Astrocyte (in vitro differentiated cells and primary cell): ENCODE results near the gene CYGB. TPM values are rescaled to one million over a fixed set of nuclear protein-coding genes. Genes with fewer than 3 reads are reported as not detected.

Experiments
- DNase-seq: peaks from one replicate; pipeline ENCODE4 v3.0.0-alpha.2; 2010; ENCODE audit warnings: low read depth
- FAIRE-seq: peaks from 2 replicates; lab custom pipeline; 2011; peaks lifted over from hg19 to GRCh38; lab: Jason Lieb, UNC
- H2AFZ ChIP-seq: 2 replicates; pipeline ENCODE4 v1.6.0; 2012; ENCODE audit warnings: low read depth, low read length, inconsistent platforms
- H3K27ac ChIP-seq: 2 replicates; pipeline ENCODE4 v1.5.1; 2011; ENCODE audit warnings: low read depth, low read length, inconsistent platforms
- H3K27me3 ChIP-seq: 2 replicates; pipeline ENCODE4 v1.6.0; 2011; ENCODE audit warnings: low read length, inconsistent platforms; ENCODE audit not compliant: insufficient read depth
- H3K36me3 ChIP-seq: 2 replicates; pipeline ENCODE4 v1.5.1; 2011; ENCODE audit warnings: low read length, inconsistent platforms; ENCODE audit not compliant: insufficient read depth
- H3K4me1 ChIP-seq: 2 replicates; pipeline ENCODE4 v1.5.1; 2011; ENCODE audit warnings: low read length, inconsistent platforms; ENCODE audit not compliant: insufficient read depth
- H3K4me2 ChIP-seq: 2 replicates; pipeline ENCODE4 v1.6.0; 2012; ENCODE audit warnings: low read length, inconsistent platforms
- H3K4me3 ChIP-seq: 2 replicates; pipeline ENCODE4 v1.5.1; 2011; ENCODE audit warnings: low read depth, mild to moderate bottlenecking, low read length, inconsistent platforms; ENCODE audit not compliant: insufficient read depth
- H3K79me2 ChIP-seq: 2 replicates; pipeline ENCODE4 v1.6.0; 2012; ENCODE audit warnings: mild to moderate bottlenecking, low read length, inconsistent platforms; ENCODE audit not compliant: insufficient read depth
- H3K9ac ChIP-seq: 2 replicates; pipeline ENCODE4 v1.6.0; 2012; ENCODE audit warnings: mild to moderate bottlenecking, low read length, inconsistent platforms
- H3K9me3 ChIP-seq: 2 replicates; pipeline ENCODE4 v1.5.1; 2012; ENCODE audit warnings: low read depth, mild to moderate bottlenecking, low read length, inconsistent platforms; ENCODE audit not compliant: insufficient read depth
- H4K20me1 ChIP-seq: 2 replicates; pipeline ENCODE4 v1.6.0; 2012; ENCODE audit warnings: low read length, inconsistent platforms; ENCODE audit not compliant: insufficient read depth
- H3K27ac Mint-ChIP-seq: one replicate; pipeline ENCODE4 v1.8.0; 2021; ENCODE audit warnings: mild to moderate bottlenecking, mixed read lengths; ENCODE audit not compliant: unreplicated experiment
- H3K27me3 Mint-ChIP-seq: one replicate; pipeline ENCODE4 v1.8.0; 2021; ENCODE audit warnings: low read depth, mixed read lengths; ENCODE audit not compliant: unreplicated experiment
- H3K36me3 Mint-ChIP-seq: one replicate; pipeline ENCODE4 v1.8.0; 2021; ENCODE audit warnings: low read depth, mixed read lengths; ENCODE audit not compliant: unreplicated experiment
- H3K4me1 Mint-ChIP-seq: one replicate; pipeline ENCODE4 v1.8.0; 2021; ENCODE audit warnings: low read depth, mixed read lengths; ENCODE audit not compliant: unreplicated experiment
- H3K4me3 Mint-ChIP-seq: one replicate; pipeline ENCODE4 v1.8.0; 2021; ENCODE audit warnings: mild to moderate bottlenecking, moderate library complexity, mixed read lengths; ENCODE audit not compliant: unreplicated experiment
- H3K9me3 Mint-ChIP-seq: one replicate; pipeline ENCODE4 v1.8.0; 2021; ENCODE audit warnings: mild to moderate bottlenecking, mixed read lengths; ENCODE audit not compliant: unreplicated experiment
- EZH2 ChIP-seq: IDR thresholded peaks from 2 replicates; pipeline ENCODE4 v1.6.1; 2012; ENCODE audit warnings: mild to moderate bottlenecking, low read length, inconsistent platforms; ENCODE audit not compliant: insufficient read depth
- total RNA-seq: library from RNA; stranded (reverse); gene quantifications from 2 replicates; pipeline ENCODE4 v1.2.1, GENCODE V29; 2021
- TF ChIP-seq, protein P1 (sequence below): IDR thresholded peaks from 2 replicates; pipeline ENCODE4 v1.5.1; 2011; ENCODE audit warnings: low read depth, mild to moderate bottlenecking, inconsistent platforms, low read length, moderate library complexity; ENCODE audit not compliant: insufficient read depth

CYGB gene
- total RNA-seq, 1 donor from 2014 or later = 29.2 TPM

DNA sequence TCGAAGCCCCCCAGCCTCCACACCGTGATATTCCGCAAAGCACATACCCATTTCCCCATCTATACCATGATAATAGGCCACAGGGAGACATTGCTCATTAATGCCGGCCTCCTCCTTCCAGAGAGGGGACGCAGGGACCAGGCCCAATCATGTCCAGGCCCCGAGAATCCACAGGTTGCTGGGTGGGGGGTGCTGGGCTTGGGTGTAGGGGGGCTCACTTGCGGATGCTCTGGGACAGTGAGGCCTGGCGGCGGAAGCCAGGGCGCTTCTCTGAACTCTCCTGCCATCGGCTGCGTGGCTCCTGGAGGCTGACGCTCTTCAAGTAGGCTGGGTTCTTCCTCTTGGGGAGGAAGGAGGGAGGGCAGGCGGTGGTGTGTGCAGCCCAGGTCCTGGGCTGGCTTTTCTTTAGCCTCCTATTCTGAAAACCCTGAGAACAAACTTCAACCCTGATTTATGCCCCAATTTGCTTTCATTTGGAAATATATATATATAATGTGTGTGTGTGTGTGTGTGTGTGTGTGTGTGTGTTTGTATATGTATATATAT lies 57.9 kb downstream of the CYGB start:
- no peak for FAIRE-seq
- Histone ChIP-seq H3K9ac (no peak overlapping the region), H3K9me3 (no peaks in the 10 kb centered on the region), H3K27ac (no peak overlapping the region), H3K27me3 (no peaks in the 10 kb centered on the region), H3K4me1 (peaks cover 12% of the 10 kb centered on the region), H2AFZ (no peak overlapping the region), H3K4me3 (no peak overlapping the region), H4K20me1 (no peaks in the 10 kb centered on the region), H3K79me2 (no peaks in the 10 kb centered on the region), H3K4me2 (no peak overlapping the region), H3K36me3 (no peaks in the 10 kb centered on the region)
- TF ChIP-seq, protein P1, sequence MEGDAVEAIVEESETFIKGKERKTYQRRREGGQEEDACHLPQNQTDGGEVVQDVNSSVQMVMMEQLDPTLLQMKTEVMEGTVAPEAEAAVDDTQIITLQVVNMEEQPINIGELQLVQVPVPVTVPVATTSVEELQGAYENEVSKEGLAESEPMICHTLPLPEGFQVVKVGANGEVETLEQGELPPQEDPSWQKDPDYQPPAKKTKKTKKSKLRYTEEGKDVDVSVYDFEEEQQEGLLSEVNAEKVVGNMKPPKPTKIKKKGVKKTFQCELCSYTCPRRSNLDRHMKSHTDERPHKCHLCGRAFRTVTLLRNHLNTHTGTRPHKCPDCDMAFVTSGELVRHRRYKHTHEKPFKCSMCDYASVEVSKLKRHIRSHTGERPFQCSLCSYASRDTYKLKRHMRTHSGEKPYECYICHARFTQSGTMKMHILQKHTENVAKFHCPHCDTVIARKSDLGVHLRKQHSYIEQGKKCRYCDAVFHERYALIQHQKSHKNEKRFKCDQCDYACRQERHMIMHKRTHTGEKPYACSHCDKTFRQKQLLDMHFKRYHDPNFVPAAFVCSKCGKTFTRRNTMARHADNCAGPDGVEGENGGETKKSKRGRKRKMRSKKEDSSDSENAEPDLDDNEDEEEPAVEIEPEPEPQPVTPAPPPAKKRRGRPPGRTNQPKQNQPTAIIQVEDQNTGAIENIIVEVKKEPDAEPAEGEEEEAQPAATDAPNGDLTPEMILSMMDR = no peak
- TF ChIP-seq EZH2 = no peak
- Mint-ChIP-seq H3K36me3 (peaks cover 15% of the 10 kb centered on the region), H3K4me1 (peaks cover 6% of the 10 kb centered on the region), H3K27me3 (no peaks in the 10 kb centered on the region), H3K9me3 (peaks cover 2% of the 10 kb centered on the region), H3K4me3 (no peak overlapping the region), H3K27ac (no peak overlapping the region)
- DNase-seq = no peak

DNA sequence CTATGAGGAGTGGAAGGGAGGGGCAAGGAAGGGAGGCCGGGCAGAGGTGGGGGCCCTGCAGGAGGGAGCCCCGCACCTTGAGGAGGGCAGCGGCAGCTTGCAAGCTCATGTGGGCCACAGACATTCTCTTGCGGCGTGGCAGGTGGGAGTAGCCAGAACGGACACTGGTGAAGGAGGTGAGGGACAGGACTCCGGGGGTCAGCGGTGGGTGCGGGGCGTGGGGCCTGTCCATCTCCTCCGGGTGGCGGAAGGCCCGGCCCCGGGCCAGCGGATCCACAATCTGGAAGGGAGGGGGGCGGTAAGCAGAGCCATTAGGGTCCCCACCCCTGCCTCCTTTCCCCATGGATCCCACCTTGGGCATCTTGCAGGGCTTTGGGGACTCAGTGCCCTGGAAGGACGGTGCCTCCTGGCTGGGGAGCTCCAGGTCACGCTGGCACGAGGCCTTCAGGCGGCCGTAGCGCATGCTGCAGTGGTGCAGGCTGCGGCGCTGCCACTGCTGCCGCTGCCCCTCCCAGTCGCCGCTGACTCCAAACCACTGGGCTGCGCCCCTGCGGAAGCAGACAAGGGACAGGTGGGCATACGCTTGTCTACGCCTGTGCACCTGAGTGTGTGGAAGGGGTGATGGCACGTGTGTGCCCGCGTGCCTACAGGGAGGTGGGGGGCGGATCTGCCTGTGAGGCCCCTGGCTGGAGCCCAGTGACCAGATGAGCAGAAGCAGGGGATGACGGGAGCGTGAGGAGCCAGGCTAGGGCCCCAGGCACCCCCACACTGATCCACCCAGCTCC lies 58.6 kb downstream of the CYGB start:
- H3K4me3 ChIP-seq = no peak overlapping the region
- H3K9me3 ChIP-seq = no peaks in the 10 kb centered on the region
- no peak for DNase-seq
- no peaks in the 10 kb centered on the region for H3K36me3 ChIP-seq
- H3K27me3 ChIP-seq = no peaks in the 10 kb centered on the region
- H3K9me3 Mint-ChIP-seq = peaks cover 2% of the 10 kb centered on the region
- peaks cover 14% of the 10 kb centered on the region for H3K36me3 Mint-ChIP-seq
- no peak for FAIRE-seq
- H3K9ac ChIP-seq = no peak overlapping the region
- no peak overlapping the region for H3K27ac Mint-ChIP-seq
- no peak overlapping the region for H3K4me3 Mint-ChIP-seq
- TF ChIP-seq, protein P1 = no peak
- no peak for TF ChIP-seq EZH2
- no peak overlapping the region for H3K27ac ChIP-seq
- no peak overlapping the region for H3K4me2 ChIP-seq
- peaks cover 4% of the 10 kb centered on the region for H3K4me1 Mint-ChIP-seq
- H3K79me2 ChIP-seq = no peaks in the 10 kb centered on the region
- H3K27me3 Mint-ChIP-seq = no peaks in the 10 kb centered on the region
- H3K4me1 ChIP-seq = peaks cover 8% of the 10 kb centered on the region
- no peaks in the 10 kb centered on the region for H4K20me1 ChIP-seq
- no peak overlapping the region for H2AFZ ChIP-seq

DNA sequence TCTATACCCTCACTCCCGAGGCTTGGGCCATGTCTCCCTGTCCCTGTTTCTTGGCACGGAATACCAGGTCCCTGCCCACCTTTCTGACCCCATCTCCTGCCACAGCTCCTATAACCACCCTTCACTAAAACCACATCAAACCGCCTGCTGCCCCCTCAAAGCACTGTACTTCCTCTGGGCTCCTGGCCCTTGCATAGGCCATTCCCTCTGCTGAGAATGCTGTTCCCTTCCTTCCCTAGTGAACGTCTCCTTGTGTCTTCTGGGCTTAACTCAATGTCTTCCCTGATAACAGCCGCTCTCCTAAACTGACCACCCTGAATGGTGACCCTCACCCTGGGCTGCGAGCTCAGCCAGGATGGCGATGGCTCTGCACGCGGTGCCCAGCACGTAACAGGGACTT lies 59.4 kb downstream of the CYGB start:
- Histone ChIP-seq H3K27ac (no peak overlapping the region), H3K4me3 (no peak overlapping the region), H3K79me2 (no peaks in the 10 kb centered on the region), H2AFZ (no peak overlapping the region), H3K27me3 (no peaks in the 10 kb centered on the region), H3K36me3 (no peaks in the 10 kb centered on the region), H3K4me2 (no peak overlapping the region), H3K9ac (no peak overlapping the region), H3K4me1 (peaks cover 8% of the 10 kb centered on the region), H4K20me1 (no peaks in the 10 kb centered on the region), H3K9me3 (no peaks in the 10 kb centered on the region)
- H3K4me1 Mint-ChIP-seq = peaks cover 4% of the 10 kb centered on the region
- H3K4me3 Mint-ChIP-seq = no peak overlapping the region
- no peak overlapping the region for H3K27ac Mint-ChIP-seq
- peaks cover 2% of the 10 kb centered on the region for H3K9me3 Mint-ChIP-seq
- H3K27me3 Mint-ChIP-seq = no peaks in the 10 kb centered on the region
- H3K36me3 Mint-ChIP-seq = peaks cover 16% of the 10 kb centered on the region
- TF ChIP-seq, protein P1 = no peak
- FAIRE-seq (no peak), DNase-seq (no peak)
